Activated CD4-positive, alpha-beta T cell treated with anti-CD3 and anti-CD28 coated beads for 36 hours (primary cell): Measurements from ENCODE around the gene ARL6. TPM values are rescaled to one million over a fixed set of nuclear protein-coding genes. Genes with fewer than 3 reads are reported as not detected.
A peak's percentile ranks its signal among the peaks of the same experiment; 100 is the strongest.

Experiments used
- ATAC-seq: fragments of 200-7000 bp; cut with Tn5 transposase; one replicate; pipeline ENCODE4 v1.10.0; 2021; ENCODE audit warnings: mild to moderate bottlenecking, moderate library complexity
- CTCF ChIA-PET: fragments of 350-600 bp; sonication (Branson Sonifier 250); formaldehyde crosslinking; loops from one replicate; lab custom pipeline; 2021; ENCODE audit warnings: antibody characterized with exemption; lab: Charles Lee
- POLR2A ChIA-PET: fragments of 350-600 bp; sonication (Branson Sonifier 250); formaldehyde crosslinking; loops from one replicate; lab custom pipeline; 2021; ENCODE audit warnings: antibody characterized with exemption, inconsistent platforms; lab: Charles Lee
- DNase-seq: peaks from one replicate; pipeline ENCODE4 v3.0.0-alpha.2; 2020
- H3K27ac Mint-ChIP-seq: one replicate; pipeline ENCODE4 v1.8.0; 2021; ENCODE audit warnings: mixed read lengths
- H3K27me3 Mint-ChIP-seq: one replicate; pipeline ENCODE4 v1.8.0; 2021; ENCODE audit warnings: mixed read lengths
- H3K36me3 Mint-ChIP-seq: one replicate; pipeline ENCODE4 v1.8.0; 2021; ENCODE audit warnings: low read depth, mixed read lengths
- H3K4me1 Mint-ChIP-seq: one replicate; pipeline ENCODE4 v1.8.0; 2021; ENCODE audit warnings: mixed read lengths
- H3K4me3 Mint-ChIP-seq: one replicate; pipeline ENCODE4 v1.8.0; 2021; ENCODE audit warnings: mild to moderate bottlenecking, moderate library complexity, mixed read lengths
- H3K9me3 Mint-ChIP-seq: one replicate; pipeline ENCODE4 v1.8.0; 2021; ENCODE audit warnings: low read depth, mixed read lengths
- intact Hi-C, 2 experiments: fragments of 100-400 bp; cut with DNase I in 1 of 2; cut with micrococcal nuclease in 1 of 2; formaldehyde crosslinking; loops; one replicate each; pipeline versions ENCODE4 v1.14.2 to v1.15.1; 2022 to 2024; cut with DNase I, micrococcal nuclease
- total RNA-seq, 2 experiments: library from RNA; stranded (reverse); gene quantifications; one replicate each; pipeline ENCODE4 v1.2.3, GENCODE V29; 2021

Gene ARL6
- total RNA-seq, 2 experiments from 2014 or later: 6.9 TPM

- H3K4me3 Mint-ChIP-seq: no peak overlapping the region
- intact Hi-C loops: no loop called here
- POLR2A ChIA-PET: no interaction called here
These were observed 71.2 kb downstream of the ARL6 start for GRCh38 chr3:97835761-97836160.

GRCh38 chr3:97838393-97838792 is 73.8 kb downstream of the ARL6 start:
- Mint-ChIP-seq H3K27ac (no peak overlapping the region), H3K27me3 (no peaks in the 10 kb centered on the region), H3K4me1 (no peaks in the 10 kb centered on the region), H3K9me3 (no peaks in the 10 kb centered on the region), H3K4me3 (no peak overlapping the region), H3K36me3 (no peaks in the 10 kb centered on the region)
- CTCF ChIA-PET: interaction anchor here (0.6 to 0.9 kb wide), 3 partner anchors 21 to 476 kb away, joined by 3 read pairs; no protein-coding TSS in a partner anchor
- POLR2A ChIA-PET: no interaction called here
- no peak for DNase-seq
- intact Hi-C loops: no loop called here
- ATAC-seq: no peak

More at GRCh38 chr3:97835761-97836160, 71.2 kb downstream of the ARL6 start:
- H3K4me1 Mint-ChIP-seq: no peaks in the 10 kb centered on the region
- peak; percentile 47 for ATAC-seq
- no peaks in the 10 kb centered on the region for H3K36me3 Mint-ChIP-seq
- H3K9me3 Mint-ChIP-seq: peaks cover 2% of the 10 kb centered on the region
- DNase-seq: no peak
- no peak overlapping the region for H3K27ac Mint-ChIP-seq
- CTCF ChIA-PET: no interaction called here
- no peaks in the 10 kb centered on the region for H3K27me3 Mint-ChIP-seq

- intact Hi-C loops: no loop called here
- no peak for ATAC-seq
- Mint-ChIP-seq H3K27me3 (no peaks in the 10 kb centered on the region), H3K9me3 (no peaks in the 10 kb centered on the region), H3K36me3 (no peaks in the 10 kb centered on the region), H3K4me1 (no peaks in the 10 kb centered on the region), H3K27ac (no peak overlapping the region), H3K4me3 (no peak overlapping the region)
- no peak for DNase-seq
- CTCF ChIA-PET: no interaction called here
- POLR2A ChIA-PET: no interaction called here
These were observed 75.4 kb downstream of the ARL6 start for GRCh38 chr3:97839944-97840343.

GRCh38 chr3:97841304-97841703 is 76.7 kb downstream of the ARL6 start:
- DNase-seq (no peak), ATAC-seq (no peak)
- intact Hi-C loops: no loop called here
- ChIA-PET POLR2A (no interaction called here), CTCF (interaction anchor here (1.2 kb wide), 1 partner anchor 17 kb away, joined by 3 read pairs; no protein-coding TSS in a partner anchor)
- H3K27me3 Mint-ChIP-seq: no peaks in the 10 kb centered on the region
- no peaks in the 10 kb centered on the region for H3K9me3 Mint-ChIP-seq
- H3K27ac Mint-ChIP-seq: no peak overlapping the region
- no peaks in the 10 kb centered on the region for H3K4me1 Mint-ChIP-seq
- no peak overlapping the region for H3K4me3 Mint-ChIP-seq
- no peaks in the 10 kb centered on the region for H3K36me3 Mint-ChIP-seq

GRCh38 chr3:97841956-97842355 is 77.4 kb downstream of the ARL6 start:
- Mint-ChIP-seq H3K27me3 (no peaks in the 10 kb centered on the region), H3K9me3 (no peaks in the 10 kb centered on the region), H3K4me3 (no peak overlapping the region), H3K36me3 (no peaks in the 10 kb centered on the region), H3K4me1 (no peaks in the 10 kb centered on the region), H3K27ac (no peak overlapping the region)
- intact Hi-C loops: no loop called here
- CTCF ChIA-PET: interaction anchor here (1.2 kb wide), 1 partner anchor 16 kb away, joined by 3 read pairs; no protein-coding TSS in a partner anchor
- DNase-seq (no peak), ATAC-seq (no peak)
- POLR2A ChIA-PET: no interaction called here

- intact Hi-C loops: no loop called here
- no peak for DNase-seq
- no peak for ATAC-seq
- H3K27me3 Mint-ChIP-seq: no peaks in the 10 kb centered on the region
- H3K4me3 Mint-ChIP-seq: no peak overlapping the region
- ChIA-PET POLR2A (no interaction called here), CTCF (no interaction called here)
- no peaks in the 10 kb centered on the region for H3K4me1 Mint-ChIP-seq
- peaks cover 2% of the 10 kb centered on the region for H3K9me3 Mint-ChIP-seq
- H3K36me3 Mint-ChIP-seq: peaks cover 2% of the 10 kb centered on the region
- H3K27ac Mint-ChIP-seq: no peak overlapping the region
These were observed 84.2 kb downstream of the ARL6 start for GRCh38 chr3:97848779-97849178.

Other genes starting within 250 kb of the ARL6 start
- 1 to 10 TPM; 4.2 to 4.9 TPM for gene CRYBG3, start 57.3 kb downstream of the ARL6 start, total RNA-seq
- 10 to 100 TPM; 35.0 to 35.5 TPM for gene RIOX2, start 207.7 kb downstream of the ARL6 start, total RNA-seq